H9 (cell line): ENCODE data around the gene PLD3. TPM values are rescaled to one million over a fixed set of nuclear protein-coding genes. Genes with fewer than 3 reads are reported as not detected.

Experiments
- DNase-seq: peaks from one replicate; pipeline ENCODE4 v3.0.0-alpha.2; 2017
- H2AFZ ChIP-seq: one replicate; pipeline ENCODE4 v1.6.1; 2013; ENCODE audit warnings: mild to moderate bottlenecking, low read length, control low read depth, moderate library complexity
- H2AK5ac ChIP-seq: 2 replicates; pipeline ENCODE4 v1.6.1; 2013; ENCODE audit warnings: low read length, control low read depth, mixed read lengths; ENCODE audit not compliant: insufficient read length
- H2BK120ac ChIP-seq: one replicate; pipeline ENCODE4 v1.6.1; 2013; ENCODE audit warnings: low read depth, mild to moderate bottlenecking, low read length, control low read depth, inconsistent platforms; ENCODE audit not compliant: poor library complexity, severe bottlenecking
- H2BK12ac ChIP-seq: 2 replicates; pipeline ENCODE4 v1.6.1; 2013; ENCODE audit warnings: low read length, control low read depth, mixed read lengths, low read depth; ENCODE audit not compliant: insufficient read length
- H2BK15ac ChIP-seq: 2 replicates; pipeline ENCODE4 v1.6.1; 2013; ENCODE audit warnings: low read depth, low read length, control low read depth
- H2BK20ac ChIP-seq: one replicate; pipeline ENCODE4 v1.6.1; 2013; ENCODE audit warnings: low read depth, mild to moderate bottlenecking, low read length, control low read depth, inconsistent platforms; ENCODE audit not compliant: poor library complexity, severe bottlenecking
- H2BK5ac ChIP-seq: 2 replicates; pipeline ENCODE4 v1.6.1; 2013; ENCODE audit warnings: low read length, control low read depth, mixed read lengths; ENCODE audit not compliant: insufficient read length
- H3K14ac ChIP-seq: 2 replicates; pipeline ENCODE4 v1.6.1; 2013; ENCODE audit warnings: low read length, control low read depth; ENCODE audit not compliant: insufficient read depth
- H3K18ac ChIP-seq: 2 replicates; pipeline ENCODE4 v1.6.1; 2013; ENCODE audit warnings: low read depth, mild to moderate bottlenecking, mixed read lengths, low read length, control low read depth; ENCODE audit not compliant: insufficient read length
- H3K23ac ChIP-seq: 2 replicates; pipeline ENCODE4 v1.6.1; 2013; ENCODE audit warnings: low read length, control low read depth, mixed read lengths, low read depth; ENCODE audit not compliant: insufficient read length
- H3K23me2 ChIP-seq: 2 replicates; pipeline ENCODE4 v1.6.1; 2013; ENCODE audit warnings: low read depth, mild to moderate bottlenecking, mixed read lengths, low read length, control low read depth; ENCODE audit not compliant: insufficient read length, poor library complexity, severe bottlenecking
- H3K27ac ChIP-seq: 2 replicates; pipeline ENCODE4 v1.5.1; 2013; ENCODE audit warnings: low read length, control low read depth, mixed read lengths, low read depth; ENCODE audit not compliant: insufficient read length
- H3K27me3 ChIP-seq: 2 replicates; pipeline ENCODE4 v1.6.1; 2013; ENCODE audit warnings: low read length, control low read depth, inconsistent platforms; ENCODE audit not compliant: insufficient read depth
- H3K4ac ChIP-seq: 2 replicates; pipeline ENCODE4 v1.6.1; 2013; ENCODE audit warnings: low read depth, mild to moderate bottlenecking, control low read depth, inconsistent platforms, low read length, moderate library complexity
- H3K4me1 ChIP-seq: 2 replicates; pipeline ENCODE4 v1.6.1; 2013; ENCODE audit warnings: low read length, control low read depth, inconsistent platforms; ENCODE audit not compliant: insufficient read depth
- H3K4me2 ChIP-seq: 2 replicates; pipeline ENCODE4 v1.6.1; 2013; ENCODE audit warnings: low read length, control low read depth, mixed read lengths; ENCODE audit not compliant: insufficient read length, insufficient read depth
- H3K56ac ChIP-seq: 2 replicates; pipeline ENCODE4 v1.6.1; 2013; ENCODE audit warnings: low read depth, mild to moderate bottlenecking, mixed read lengths, low read length, control low read depth; ENCODE audit not compliant: insufficient read length
- H3K79me1 ChIP-seq: 2 replicates; pipeline ENCODE4 v1.6.1; 2013; ENCODE audit warnings: low read depth, mild to moderate bottlenecking, moderate library complexity, low read length, control low read depth, inconsistent platforms; ENCODE audit not compliant: insufficient read depth, poor library complexity, severe bottlenecking
- H3K79me2 ChIP-seq: 2 replicates; pipeline ENCODE4 v1.6.1; 2013; ENCODE audit warnings: low read length, control low read depth, inconsistent platforms; ENCODE audit not compliant: insufficient read depth
- H3K9ac ChIP-seq: 2 replicates; pipeline ENCODE4 v1.6.1; 2013; ENCODE audit warnings: low read length, control low read depth, mixed read lengths; ENCODE audit not compliant: insufficient read length; ENCODE audit errors: extremely low read depth
- H3K9me3 ChIP-seq: one replicate; pipeline ENCODE4 v1.6.1; 2013; ENCODE audit warnings: low read depth, low read length, inconsistent platforms; ENCODE audit not compliant: control insufficient read depth
- H3T11ph ChIP-seq: one replicate; pipeline ENCODE4 v1.6.1; 2013; ENCODE audit warnings: mild to moderate bottlenecking, low read length, control low read depth, inconsistent platforms
- H4K20me1 ChIP-seq: one replicate; pipeline ENCODE4 v1.6.1; 2013; ENCODE audit not compliant: control insufficient read depth, insufficient read length, insufficient read depth
- H4K5ac ChIP-seq: 2 replicates; pipeline ENCODE4 v1.6.1; 2013; ENCODE audit warnings: low read depth, mild to moderate bottlenecking, mixed read lengths, low read length, control low read depth; ENCODE audit not compliant: insufficient read length
- H4K8ac ChIP-seq: replicated peaks from 2 replicates; pipeline ENCODE4 v1.6.1; 2013; ENCODE audit warnings: low read length, control low read depth, mixed read lengths, low read depth; ENCODE audit not compliant: insufficient read length
- H4K91ac ChIP-seq: 2 replicates; pipeline ENCODE4 v1.6.1; 2013; ENCODE audit warnings: low read depth, mild to moderate bottlenecking, moderate library complexity, mixed read lengths, low read length, control low read depth; ENCODE audit not compliant: insufficient read length
- H3K27ac Mint-ChIP-seq, 3 experiments: 2 replicates in 2 of 3; 3 replicates in 1 of 3; pipeline ENCODE4 v1.8.0; 2020 to 2021; ENCODE audit warnings: mixed read lengths in 3 of 3, mild to moderate bottlenecking in 1 of 3, moderate library complexity in 1 of 3
- H3K27me3 Mint-ChIP-seq: 2 replicates; pipeline ENCODE4 v1.8.0; 2021; ENCODE audit warnings: low read depth, mild to moderate bottlenecking, moderate library complexity, mixed read lengths
- H3K36me3 Mint-ChIP-seq, 3 experiments: 2 replicates in 2 of 3; 3 replicates in 1 of 3; pipeline ENCODE4 v1.8.0; 2020 to 2021; ENCODE audit warnings: low read depth in 3 of 3, mixed read lengths in 3 of 3; ENCODE audit not compliant: insufficient read depth in 1 of 3
- H3K4me1 Mint-ChIP-seq, 2 experiments: 2 replicates each; pipeline ENCODE4 v1.8.0; 2020; ENCODE audit warnings: mixed read lengths in 2 of 2
- H3K4me3 Mint-ChIP-seq, 2 experiments: 2 replicates in 1 of 2; 3 replicates in 1 of 2; pipeline ENCODE4 v1.8.0; 2020 to 2021; ENCODE audit warnings: mild to moderate bottlenecking in 2 of 2, mixed read lengths in 2 of 2, moderate library complexity in 1 of 2
- H3K9me3 Mint-ChIP-seq, 2 experiments: 2 replicates in 1 of 2; 3 replicates in 1 of 2; pipeline ENCODE4 v1.8.0; 2020; ENCODE audit warnings: mild to moderate bottlenecking in 2 of 2, mixed read lengths in 2 of 2, moderate library complexity in 1 of 2
- CTCF ChIP-seq: fragments of 200-600 bp; sonication (generic); conservative IDR thresholded peaks from 3 replicates; pipeline ENCODE4 v1.8.0; 2021; ENCODE audit warnings: antibody characterized with exemption, mild to moderate bottlenecking
- WGBS: extraction: QIAGEN DNeasy Blood & Tissue Kit; methylation state at CpG from one replicate; pipeline ENCODE4 v1.1.7; 2013; ENCODE audit warnings: missing lambda C conversion rate, low lambda C conversion rate, mixed read lengths; ENCODE audit not compliant: insufficient read length; ENCODE audit errors: extremely low coverage; 5-methylcytosine and 5-hydroxymethylcytosine counted together
- total RNA-seq: library from RNA; stranded (reverse); gene quantifications from 2 replicates; pipeline ENCODE4 v1.2.1, GENCODE V29; 2021

PLD3 gene
- total RNA-seq, 1 experiment from 2014 or later, result 194 TPM

GRCh38 chr19:40305403-40305802, 43.1 kb upstream of the PLD3 start:
- no peaks in the 10 kb centered on the region for H4K20me1 ChIP-seq
- H2BK120ac ChIP-seq, result no peak overlapping the region
- no peak overlapping the region for H2BK20ac ChIP-seq
- no peak overlapping the region for H3K4ac ChIP-seq
- WGBS, result no CpG with 5 or more reads among the region's 5 CpGs
- H3K14ac ChIP-seq, result no peak overlapping the region
- H3K18ac ChIP-seq, result no peak overlapping the region
- no peaks in the 10 kb centered on the region for H3K79me2 ChIP-seq
- no peaks in the 10 kb centered on the region for H3K4me1 ChIP-seq
- no peaks in the 10 kb centered on the region for H3K9me3 ChIP-seq
- no peak overlapping the region for H2AK5ac ChIP-seq
- no peak overlapping the region for H3K23ac ChIP-seq
- H3K9ac ChIP-seq, result no peak overlapping the region
- H3K56ac ChIP-seq, result no peak overlapping the region
- no peaks in the 10 kb centered on the region for H3K23me2 ChIP-seq
- H3K27me3 ChIP-seq, result no peaks in the 10 kb centered on the region
- no peak overlapping the region for H2BK12ac ChIP-seq
- no peak overlapping the region for H3K27ac ChIP-seq
- H4K5ac ChIP-seq, result no peak overlapping the region
- H3T11ph ChIP-seq, result no peak overlapping the region
- Mint-ChIP-seq H3K4me1 (peaks cover 9 to 13% of the 10 kb centered on the region in 2 experiments), H3K9me3 (no peaks in the 10 kb centered on the region), H3K36me3 (no peaks in the 10 kb centered on the region), H3K4me3 (no peak overlapping the region), H3K27me3 (peaks cover 2% of the 10 kb centered on the region; the same call in 1 of the 2 replicates), H3K27ac (no peak overlapping the region)
- H4K91ac ChIP-seq, result no peak overlapping the region
- H2BK5ac ChIP-seq, result no peak overlapping the region
- peak; percentile 87 for TF ChIP-seq CTCF
- no peaks in the 10 kb centered on the region for H3K79me1 ChIP-seq
- no peak overlapping the region for H4K8ac ChIP-seq
- H2BK15ac ChIP-seq, result no peak overlapping the region
- no peak overlapping the region for H2AFZ ChIP-seq
- DNase-seq, result peak; percentile 79
- H3K4me2 ChIP-seq, result no peak overlapping the region
